ENCODE data around the gene KRTAP1-4.
"Not testable (repeated sequence)": the region's sequence is repeated elsewhere in the genome, so short reads cannot be mapped to it uniquely, and the experiment has no call there.

Gene KRTAP1-4

DNA sequence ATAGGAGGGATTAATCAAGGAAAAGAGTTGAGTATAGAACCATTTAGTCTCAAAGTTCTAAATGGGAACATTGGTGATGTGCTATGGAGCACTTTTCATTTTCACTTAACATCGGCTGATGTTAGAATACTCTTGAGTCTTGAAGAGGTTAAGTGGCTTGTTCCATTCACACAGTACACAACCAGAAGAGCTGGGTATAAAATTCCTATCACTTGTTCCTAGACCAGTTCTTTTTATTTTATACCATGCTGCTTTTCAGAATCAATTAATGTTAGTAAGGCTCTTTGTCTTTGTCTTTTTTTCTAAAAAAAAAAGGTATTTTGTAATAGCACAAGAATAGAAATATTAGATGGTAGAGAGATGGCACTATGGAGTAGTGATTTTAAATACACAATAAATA is 13.0 kb upstream of the KRTAP1-4 start:
- in situ Hi-C loops (cut with MboI; ENCODE audit: low pct_unique_long_range_greater_than_20kb, low sequenced_read_pairs, unreplicated experiment) = no loop called here
- DNase-seq (ENCODE audit: low spot score) = no peak
- TF ChIP-seq, protein P1, sequence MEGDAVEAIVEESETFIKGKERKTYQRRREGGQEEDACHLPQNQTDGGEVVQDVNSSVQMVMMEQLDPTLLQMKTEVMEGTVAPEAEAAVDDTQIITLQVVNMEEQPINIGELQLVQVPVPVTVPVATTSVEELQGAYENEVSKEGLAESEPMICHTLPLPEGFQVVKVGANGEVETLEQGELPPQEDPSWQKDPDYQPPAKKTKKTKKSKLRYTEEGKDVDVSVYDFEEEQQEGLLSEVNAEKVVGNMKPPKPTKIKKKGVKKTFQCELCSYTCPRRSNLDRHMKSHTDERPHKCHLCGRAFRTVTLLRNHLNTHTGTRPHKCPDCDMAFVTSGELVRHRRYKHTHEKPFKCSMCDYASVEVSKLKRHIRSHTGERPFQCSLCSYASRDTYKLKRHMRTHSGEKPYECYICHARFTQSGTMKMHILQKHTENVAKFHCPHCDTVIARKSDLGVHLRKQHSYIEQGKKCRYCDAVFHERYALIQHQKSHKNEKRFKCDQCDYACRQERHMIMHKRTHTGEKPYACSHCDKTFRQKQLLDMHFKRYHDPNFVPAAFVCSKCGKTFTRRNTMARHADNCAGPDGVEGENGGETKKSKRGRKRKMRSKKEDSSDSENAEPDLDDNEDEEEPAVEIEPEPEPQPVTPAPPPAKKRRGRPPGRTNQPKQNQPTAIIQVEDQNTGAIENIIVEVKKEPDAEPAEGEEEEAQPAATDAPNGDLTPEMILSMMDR (IDR thresholded peaks at IDR 0.05; ENCODE audit: extremely low read depth, insufficient read depth, missing control alignments) = no peak

DNA sequence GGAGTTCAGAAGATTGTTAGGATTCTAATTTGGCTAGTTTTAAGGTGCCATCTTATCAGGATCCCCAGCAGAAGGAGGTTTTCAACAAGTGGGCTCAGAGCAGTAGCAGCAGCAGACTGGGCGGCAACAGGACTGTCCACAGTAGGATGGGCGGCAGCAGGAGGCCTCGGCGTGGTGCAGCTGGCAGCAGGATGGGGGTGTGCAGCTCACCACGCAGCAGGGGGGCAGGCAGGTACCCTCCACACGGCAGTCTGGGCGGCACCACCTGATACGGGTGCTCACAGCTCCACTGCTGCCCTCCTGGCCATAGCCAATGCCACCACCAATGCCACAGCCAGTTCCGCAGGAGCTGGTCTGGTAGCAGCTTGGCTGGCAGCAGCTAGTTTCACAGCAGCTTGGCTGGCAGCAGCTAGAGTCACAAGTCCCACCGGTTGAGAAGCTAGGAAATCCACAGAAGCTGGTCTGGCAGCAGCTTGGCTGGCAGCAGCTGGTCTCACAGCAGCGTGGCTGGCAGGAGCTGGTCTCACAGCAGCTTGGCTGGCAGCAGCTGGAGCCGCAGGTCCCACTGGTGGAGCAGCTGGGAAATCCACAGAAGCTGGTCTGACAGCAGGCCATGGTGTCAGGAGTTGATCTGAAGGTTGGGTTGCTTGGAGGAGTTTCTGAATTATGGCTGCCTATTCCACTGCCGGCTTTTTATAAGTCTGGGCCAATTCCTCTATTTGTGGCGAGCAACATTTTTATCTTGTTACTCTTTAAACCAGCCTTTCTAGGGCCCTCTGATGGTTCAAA is 11.0 kb upstream of the KRTAP1-4 start, which contains the start of gene KRTAP1-1:
TSS of gene KRTAP1-1 (minus strand) at position 668 of the 789 bp plus-strand sequence. CDS start at position 615, 53 bp downstream.
- in situ Hi-C loops (cut with MboI; ENCODE audit: low pct_unique_long_range_greater_than_20kb, low sequenced_read_pairs, unreplicated experiment); DNase-seq (ENCODE audit: low spot score): not testable (repeated sequence)

DNA sequence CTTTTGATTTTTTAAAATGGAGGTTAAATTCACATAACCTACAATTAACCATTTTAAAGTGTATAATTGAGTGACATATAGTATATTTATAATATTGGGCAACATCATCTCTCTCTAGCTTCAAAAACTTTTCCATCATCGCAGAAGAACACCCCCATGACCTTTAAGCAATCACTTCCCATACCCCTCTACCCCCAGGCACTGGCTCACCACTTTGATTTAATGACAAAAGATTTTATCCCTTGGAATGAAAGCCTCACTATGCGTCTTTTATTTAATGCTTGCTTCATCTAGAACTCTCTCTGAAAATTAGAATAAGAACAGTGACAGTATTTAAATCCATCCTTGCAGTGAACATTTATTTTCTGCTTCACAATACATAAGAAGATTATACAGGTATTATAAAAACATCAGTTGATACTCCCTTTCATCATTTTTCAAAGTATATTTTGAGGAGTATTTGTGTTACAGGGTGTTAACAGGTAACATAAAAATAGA is 7.9 kb upstream of the KRTAP1-4 start:
- no peak for DNase-seq (ENCODE audit: low spot score)
- in situ Hi-C loops (cut with MboI; ENCODE audit: low pct_unique_long_range_greater_than_20kb, low sequenced_read_pairs, unreplicated experiment) = no loop called here
- TF ChIP-seq, protein P1 (IDR thresholded peaks at IDR 0.05; ENCODE audit: extremely low read depth, insufficient read depth, missing control alignments) = no peak

DNA sequence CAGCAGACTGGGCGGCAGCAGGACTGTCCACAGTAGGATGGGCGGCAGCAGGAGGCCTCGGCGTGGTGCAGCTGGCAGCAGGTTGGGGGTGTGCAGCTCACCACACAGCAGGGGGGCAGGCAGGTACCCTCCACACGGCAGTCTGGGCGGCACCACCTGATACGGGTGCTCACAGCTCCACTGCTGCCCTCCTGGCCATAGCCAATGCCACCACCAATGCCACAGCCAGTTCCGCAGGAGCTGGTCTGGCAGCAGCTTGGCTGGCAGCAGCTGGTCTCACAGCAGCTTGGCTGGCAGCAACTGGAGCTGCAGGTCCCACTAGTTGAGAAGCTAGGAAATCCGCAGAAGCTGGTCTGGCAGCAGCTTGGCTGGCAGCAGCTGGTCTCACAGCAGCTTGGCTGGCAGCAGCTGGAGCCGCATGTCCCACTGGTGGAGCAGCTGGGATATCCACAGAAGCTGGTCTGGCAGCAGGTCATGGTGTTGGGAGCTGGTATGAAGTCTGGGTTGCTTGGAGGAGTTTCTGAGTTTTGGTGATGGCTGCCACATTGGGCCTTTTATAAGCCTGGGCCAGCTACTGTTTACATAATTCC is 4.4 kb upstream of the KRTAP1-4 start, which contains the start of gene KRTAP1-3:
TSS of gene KRTAP1-3 (minus strand) at position 529 of the 590 bp plus-strand sequence. CDS start at position 476, 53 bp downstream.
- DNase-seq (ENCODE audit: low spot score); in situ Hi-C loops (cut with MboI; ENCODE audit: low pct_unique_long_range_greater_than_20kb, low sequenced_read_pairs, unreplicated experiment): not testable (repeated sequence)

DNA sequence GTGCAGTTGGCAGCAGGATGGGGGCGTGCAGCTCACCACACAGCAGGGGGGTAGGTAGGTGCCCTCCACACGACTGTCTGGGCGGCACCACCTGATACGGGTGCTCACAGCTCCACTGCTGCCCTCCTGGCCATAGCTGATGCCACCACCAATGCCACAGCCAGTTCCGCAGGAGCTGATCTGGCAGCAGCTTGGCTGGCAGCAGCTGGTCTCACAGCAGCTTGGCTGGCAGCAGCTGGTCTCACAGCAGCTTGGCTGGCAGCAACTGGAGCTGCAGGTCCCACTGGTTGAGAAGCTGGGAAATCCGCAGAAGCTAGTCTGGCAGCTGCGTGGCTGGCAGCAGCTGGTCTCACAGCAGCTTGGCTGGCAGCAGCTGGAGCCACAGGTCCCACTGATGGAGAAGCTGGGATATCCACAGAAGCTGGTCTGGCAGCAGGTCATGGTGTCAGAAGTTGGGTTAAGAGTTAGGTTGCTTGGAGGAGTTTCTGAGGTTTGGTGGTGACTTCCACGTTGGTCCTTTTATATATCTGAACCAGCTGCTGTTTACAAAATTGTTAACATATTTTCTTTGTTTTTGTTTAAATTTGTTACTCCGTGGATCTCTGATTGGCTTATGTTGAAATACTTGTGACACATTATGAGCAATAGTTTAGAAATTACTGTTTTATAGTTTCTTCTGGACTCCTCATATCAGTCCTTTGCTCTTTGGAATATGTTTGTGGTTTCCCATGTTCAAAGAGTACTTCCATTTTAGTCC is 3.1 kb downstream of the KRTAP1-4 start, which contains the start of gene KRTAP1-5:
TSS of gene KRTAP1-5 (minus strand) at position 494 of the 757 bp plus-strand sequence. CDS start at position 441, 53 bp downstream.
- in situ Hi-C loops (cut with MboI; ENCODE audit: low pct_unique_long_range_greater_than_20kb, low sequenced_read_pairs, unreplicated experiment) = no loop called here
- TF ChIP-seq, protein P1 (IDR thresholded peaks at IDR 0.05; ENCODE audit: extremely low read depth, insufficient read depth, missing control alignments) = no peak
- no peak for DNase-seq (ENCODE audit: low spot score)

DNA sequence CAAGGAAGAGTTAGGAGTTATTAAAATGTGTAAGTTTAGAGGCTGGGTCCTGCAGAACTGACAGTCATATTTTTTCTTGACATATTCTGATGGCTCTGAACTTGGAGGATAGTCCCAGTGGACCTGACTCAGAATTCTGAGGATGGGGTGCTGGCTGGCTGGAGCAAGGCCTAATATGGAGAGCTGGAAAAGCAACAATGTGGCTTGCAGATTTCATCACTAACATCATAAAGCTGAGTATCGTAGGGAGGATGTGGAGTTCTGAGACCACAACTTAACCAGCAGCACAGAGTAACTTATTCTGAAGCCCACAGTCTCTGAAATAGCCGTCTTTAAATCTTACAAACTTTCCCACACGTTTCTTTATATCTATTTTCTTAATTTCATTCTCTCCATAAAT is 5.3 kb downstream of the KRTAP1-4 start:
- no peak for DNase-seq (ENCODE audit: low spot score)
- TF ChIP-seq, protein P1 (IDR thresholded peaks at IDR 0.05; ENCODE audit: extremely low read depth, insufficient read depth, missing control alignments) = no peak
- in situ Hi-C loops (cut with MboI; ENCODE audit: low pct_unique_long_range_greater_than_20kb, low sequenced_read_pairs, unreplicated experiment) = no loop called here

DNA sequence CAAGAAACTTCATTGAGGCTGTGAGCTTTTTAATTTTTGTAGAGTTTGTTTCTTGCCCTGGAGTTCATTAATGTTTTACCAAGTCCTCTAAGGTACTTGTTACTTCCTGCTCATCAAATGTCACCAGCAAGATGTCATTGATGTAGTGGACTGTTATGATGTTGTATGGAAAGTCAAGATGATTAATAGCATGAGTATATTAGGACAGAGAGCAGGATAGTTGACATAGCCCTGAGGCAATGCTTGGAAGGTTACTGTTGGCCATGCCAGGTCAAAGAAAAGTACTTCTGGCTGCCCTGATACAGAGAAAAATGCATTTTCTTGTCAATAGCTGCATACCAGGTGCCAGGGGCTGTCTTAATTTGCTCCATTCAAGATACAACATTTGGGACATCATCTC is 9.7 kb downstream of the KRTAP1-4 start:
- no peak for DNase-seq (ENCODE audit: low spot score)
- in situ Hi-C loops (cut with MboI; ENCODE audit: low pct_unique_long_range_greater_than_20kb, low sequenced_read_pairs, unreplicated experiment) = no loop called here

More for the DNA sequence above, 9.7 kb downstream of the KRTAP1-4 start:
- TF ChIP-seq, protein P1 (IDR thresholded peaks at IDR 0.05; ENCODE audit: extremely low read depth, insufficient read depth, missing control alignments) = no peak
